GM19438 (cell line): ENCODE measurements around the gene PROC.
"Not testable (repeated sequence)": the region's sequence is repeated elsewhere in the genome, so short reads cannot be mapped to it uniquely, and the experiment has no call there.

ENCODE experiments used
- ATAC-seq: cut with Tn5 transposase; IDR thresholded peaks from one replicate; pipeline ENCODE4 v1.9.1; 2021; ENCODE audit warnings: low read depth; ENCODE audit not compliant: unreplicated experiment

Gene PROC

DNA sequence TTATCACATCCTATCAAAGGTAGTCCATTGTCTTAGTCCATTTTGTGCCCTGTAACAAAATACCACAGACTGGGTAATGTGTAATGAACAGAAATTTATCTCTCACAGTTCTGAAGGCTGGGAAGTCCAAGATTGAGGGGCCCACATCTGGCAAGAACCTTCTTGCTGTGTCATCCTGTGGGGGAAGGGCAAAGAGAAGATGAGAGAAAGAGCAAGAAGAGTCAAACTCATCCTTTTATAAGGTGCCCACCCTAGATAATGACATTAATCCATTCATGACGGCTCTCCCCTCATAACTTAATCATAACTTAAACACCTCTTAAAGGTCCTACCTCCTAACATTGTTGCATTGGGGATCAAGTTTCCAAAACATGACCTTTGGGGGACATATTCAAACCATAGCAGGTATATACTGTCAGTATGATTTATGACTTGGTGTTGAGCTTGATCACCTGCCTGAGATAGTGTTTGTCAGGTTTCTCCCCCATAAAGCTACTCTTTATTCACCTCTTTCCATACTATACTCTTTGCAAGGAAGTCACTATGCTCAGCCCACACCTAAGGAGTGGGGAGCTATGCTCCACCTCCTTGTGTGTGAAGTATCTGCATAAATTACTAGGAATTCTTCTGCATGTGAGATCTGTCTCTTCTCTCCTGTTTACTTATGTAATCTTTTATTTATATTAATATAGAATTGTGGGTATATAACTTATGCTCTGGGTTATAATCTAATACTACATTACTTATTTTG is 25.2 kb upstream of the PROC start:
- no peak for ATAC-seq

DNA sequence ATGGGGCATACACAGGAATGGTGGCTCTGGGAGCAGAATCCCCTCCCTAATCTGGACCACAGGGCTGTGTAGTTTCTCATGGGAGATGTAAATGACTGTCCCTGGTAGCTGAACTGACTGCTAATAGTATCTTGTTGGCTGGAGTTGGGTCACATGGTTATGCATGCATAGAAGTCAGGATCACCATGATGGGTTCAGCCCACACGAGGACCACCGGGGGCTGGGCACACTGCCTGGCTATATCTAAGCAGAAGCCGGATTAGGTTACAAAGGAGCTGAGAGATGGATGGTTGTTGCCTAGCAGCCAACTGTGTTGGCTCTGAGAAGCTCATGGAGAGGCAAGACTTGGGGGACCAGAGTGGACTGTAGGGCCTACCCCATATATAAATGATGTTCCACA is 23.7 kb upstream of the PROC start:
- ATAC-seq, result no peak

DNA sequence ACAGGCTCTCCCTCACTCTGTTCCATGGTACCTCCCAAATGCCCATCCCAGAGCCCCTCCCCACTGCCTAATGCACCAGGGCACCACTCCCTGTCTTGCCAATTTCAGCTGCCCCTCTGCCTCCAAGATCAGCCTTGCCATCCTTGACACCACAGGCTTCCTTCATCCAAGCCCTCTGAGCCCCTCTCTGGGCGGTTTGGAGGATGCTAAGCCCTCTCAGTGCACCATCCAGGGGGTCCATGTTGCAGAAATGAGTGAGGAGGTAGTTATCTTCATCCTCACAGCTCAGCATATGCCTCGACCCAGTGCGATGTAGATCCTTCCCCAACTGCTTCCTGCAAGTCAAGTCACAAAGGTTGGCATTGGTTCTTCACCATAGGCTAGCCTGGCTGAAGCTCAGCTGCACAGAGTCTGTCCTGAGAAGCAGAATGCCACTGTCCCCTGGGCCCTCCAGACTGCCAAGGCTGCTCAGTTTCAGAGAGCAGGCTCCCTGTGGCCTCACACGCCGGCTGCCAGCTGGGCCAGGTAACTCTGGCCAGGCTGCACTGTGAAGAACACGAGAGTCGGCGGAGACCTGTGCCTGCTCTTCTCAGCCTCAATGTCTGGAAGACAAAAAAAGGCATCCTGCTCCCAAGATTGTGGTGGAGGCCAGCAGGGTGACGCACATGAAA is 20.5 kb upstream of the PROC start:
- ATAC-seq, result no peak

DNA sequence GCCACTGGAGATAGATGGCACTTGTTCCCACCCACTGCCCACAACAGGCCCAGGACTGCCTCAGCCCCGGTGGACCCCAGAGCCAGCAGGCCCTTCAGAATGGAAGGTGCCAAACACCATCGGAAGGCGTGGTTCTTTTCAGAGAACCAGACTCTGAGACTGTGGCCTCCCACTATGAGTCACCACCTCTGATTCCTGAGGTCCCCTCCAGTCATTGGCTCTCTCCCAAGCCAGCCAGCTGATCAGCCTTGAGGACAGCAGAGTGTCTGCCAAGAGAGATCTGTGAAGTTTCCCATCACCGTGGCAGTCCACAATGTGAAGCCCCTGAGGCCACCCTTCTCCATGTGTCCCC is 20.0 kb upstream of the PROC start:
- peak; percentile 92 for ATAC-seq

DNA sequence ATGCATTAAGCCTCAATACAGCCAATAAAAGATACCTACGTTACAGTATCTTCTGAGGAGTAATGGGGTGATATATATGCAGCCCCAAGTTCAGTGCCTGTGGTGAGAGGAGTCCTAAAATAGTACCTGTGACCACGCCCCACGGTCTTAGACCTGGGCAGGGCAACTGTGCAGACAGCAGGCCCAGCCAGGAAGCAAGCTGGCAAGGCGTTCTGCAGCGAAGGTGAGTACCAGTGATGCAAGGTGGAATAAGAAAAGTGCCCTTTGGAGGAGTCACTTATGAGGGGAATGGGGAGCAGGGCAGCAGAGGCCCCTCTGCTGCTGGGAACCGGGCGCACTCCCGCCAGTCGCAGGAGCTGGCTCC is 17.7 kb upstream of the PROC start:
- ATAC-seq, result no peak

DNA sequence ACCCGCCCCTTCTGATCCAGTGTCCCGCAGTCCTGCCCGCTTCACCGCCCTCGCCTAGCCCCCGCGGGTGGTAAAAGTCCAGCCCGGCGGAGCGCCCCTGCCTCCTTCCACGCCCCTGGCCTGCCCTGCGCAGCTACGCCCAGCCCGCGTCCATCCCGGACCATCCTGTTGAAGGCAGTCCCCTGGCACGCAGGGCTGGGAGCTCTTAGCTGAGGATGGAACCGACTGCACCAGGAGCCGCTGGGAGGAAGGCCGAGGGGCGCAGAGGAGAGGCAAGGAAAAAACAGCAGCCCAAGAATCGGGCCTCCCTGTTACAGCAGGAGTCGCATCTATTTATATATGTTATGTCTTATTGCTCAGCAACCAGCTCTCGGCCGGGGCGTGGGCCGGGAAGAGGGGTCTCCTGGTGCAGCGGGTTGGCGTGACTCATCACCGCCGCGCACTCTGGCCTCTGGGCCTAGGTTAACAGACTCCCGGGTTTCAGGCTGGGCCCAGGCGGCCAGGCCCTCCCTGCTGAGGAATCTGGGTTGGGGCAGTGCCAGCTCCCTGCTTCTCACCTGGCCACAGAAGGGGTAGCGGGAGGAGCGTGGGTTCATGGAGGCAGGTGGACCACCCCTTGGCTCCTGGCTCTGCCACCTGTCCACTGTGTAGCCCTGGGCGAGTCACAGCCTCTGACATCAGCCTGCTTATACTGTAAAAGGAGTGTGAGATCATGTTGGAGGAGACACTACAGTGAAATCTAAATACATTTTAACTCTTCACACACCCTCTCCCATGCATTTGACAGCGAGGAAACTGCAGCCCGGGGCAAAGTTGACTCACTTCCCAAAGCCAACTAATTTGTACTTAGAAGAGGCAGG is 17.1 kb upstream of the PROC start:
- no peak for ATAC-seq

DNA sequence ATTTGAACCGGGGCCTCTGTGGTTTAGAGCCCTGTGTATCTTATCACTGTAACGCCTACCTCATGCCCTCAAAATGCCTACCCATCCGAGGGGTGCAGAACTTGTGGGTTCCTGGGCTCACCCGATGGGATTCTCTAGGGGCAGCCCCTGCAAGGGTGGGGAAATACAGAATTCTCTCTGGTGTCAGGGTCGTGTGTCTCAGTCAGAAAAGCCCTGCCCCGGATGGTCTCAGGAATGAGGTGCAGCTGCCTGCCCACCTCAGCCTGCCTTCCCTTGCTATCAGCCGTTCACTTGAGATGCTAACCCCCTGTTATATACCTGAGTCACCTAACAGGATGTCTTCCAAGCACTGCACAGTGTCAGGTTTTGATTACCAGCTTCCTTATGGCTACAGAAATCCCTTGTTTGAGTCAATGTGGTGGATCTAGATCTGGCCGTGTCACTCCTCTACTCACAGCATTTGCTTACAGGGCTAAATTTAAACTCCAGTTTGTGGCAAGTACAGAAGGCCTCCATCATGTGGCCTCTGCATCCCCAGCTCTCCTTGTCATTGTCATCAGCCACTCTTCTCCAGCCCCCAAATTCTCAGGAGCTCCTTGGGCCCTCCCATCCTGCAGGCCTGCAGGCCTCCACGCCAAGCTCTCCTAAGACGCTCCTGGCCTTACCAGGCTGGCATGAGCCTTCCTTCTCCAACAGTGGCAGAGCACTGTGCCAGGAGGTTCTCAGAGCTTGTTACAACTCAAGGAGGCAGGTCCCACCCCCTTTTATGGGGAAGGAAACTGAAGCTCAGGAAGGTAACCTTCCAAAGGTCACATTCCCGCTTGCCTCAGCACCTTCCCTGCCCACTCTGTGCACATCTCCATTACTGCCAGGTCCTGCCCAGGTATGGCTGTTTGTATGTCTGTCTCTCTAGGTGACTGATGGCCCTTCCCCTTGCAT is 16.2 kb upstream of the PROC start:
- ATAC-seq, result no peak

DNA sequence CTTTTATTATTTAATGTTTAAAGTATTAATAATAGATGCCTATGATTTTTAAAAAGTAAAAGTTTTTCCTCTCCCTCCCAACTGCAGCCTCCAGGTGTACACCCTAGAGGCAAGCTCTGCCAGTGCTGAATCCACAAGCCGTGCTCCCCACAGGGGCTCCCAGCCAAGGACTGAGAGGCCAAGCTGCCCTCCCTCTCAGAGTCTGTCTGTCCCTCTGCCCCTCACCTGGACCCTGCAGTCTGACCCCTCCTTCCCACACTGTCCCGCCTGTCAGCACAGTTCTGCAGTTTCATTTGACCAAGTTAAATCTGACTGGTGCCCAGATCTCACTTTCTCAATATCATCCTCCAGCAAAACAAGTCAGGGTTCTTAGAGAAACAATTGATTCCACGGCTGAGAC is 14.8 kb upstream of the PROC start:
- no peak for ATAC-seq

DNA sequence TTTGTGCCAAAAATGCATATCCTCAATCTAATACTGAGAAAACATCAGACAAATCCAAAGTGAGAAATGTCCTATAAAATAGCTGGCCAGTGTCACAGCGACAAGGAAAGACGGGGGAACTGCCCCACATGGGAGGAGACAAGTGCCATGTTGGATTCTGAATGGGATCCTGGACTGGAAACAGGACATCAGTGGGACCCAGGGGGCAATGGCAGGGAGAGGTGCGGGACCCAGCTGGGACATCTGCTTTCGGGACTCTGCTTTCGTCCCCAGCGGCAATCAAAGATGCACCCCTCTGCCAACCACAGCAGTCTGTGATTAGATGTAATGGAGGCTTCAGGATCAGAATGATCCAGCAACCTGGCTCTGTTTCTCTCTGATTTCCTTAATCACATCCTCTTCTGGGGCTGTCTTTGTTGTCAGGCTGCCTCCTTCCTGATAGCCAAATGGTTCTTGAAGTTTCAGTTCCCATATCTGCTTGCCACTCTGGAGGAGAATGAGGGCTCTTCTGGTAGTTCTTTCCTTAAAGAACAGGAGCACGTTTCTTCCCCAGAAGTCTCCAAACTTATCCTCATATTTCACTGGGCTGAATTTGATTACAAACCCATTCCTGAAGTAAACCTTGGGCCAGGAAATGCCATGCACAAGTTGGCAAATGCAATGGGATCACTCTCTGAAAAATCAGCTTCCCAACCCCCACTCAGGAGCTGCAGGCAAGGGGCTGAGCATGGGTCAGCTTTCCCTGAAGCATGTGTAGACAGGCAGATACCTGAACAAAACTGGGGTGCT is 13.6 kb upstream of the PROC start:
- no peak for ATAC-seq

DNA sequence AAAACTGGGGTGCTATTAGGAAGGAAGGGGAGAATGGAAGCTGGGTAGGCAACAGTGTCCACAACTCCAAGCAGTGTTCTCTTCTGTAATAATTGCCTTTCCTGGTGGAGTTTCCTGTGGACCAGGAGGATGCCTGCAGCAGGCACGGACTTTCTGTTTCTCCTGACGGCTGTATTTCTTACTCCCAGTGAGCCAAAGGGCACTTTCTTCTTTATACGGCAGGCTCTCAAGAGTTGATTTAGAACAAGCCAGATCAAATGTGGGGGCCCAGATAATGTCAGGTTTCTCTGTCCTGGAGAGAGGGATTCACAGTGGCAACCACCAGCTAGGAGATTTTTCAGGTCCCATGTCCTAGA is 13.0 kb upstream of the PROC start:
- ATAC-seq, result no peak

DNA sequence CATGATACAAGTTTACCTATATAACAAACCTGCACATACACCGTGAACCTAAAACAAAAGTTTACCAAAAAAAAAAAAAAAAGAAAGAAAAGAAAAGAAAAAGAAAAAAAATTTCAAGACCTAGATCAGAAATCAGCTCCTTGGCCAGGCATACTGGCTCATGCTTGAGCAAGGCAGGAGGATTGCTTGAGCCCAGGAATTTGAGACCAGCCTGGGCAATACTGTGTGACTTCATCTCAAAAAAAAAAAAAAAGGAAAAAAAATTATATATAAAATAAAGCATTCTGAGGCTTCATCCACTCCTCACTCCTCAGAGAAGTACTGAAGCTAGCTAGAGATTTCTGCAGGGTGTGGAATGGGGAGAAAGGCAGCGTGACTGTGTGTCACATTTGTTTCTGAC is 11.8 kb upstream of the PROC start:
- no peak for ATAC-seq

DNA sequence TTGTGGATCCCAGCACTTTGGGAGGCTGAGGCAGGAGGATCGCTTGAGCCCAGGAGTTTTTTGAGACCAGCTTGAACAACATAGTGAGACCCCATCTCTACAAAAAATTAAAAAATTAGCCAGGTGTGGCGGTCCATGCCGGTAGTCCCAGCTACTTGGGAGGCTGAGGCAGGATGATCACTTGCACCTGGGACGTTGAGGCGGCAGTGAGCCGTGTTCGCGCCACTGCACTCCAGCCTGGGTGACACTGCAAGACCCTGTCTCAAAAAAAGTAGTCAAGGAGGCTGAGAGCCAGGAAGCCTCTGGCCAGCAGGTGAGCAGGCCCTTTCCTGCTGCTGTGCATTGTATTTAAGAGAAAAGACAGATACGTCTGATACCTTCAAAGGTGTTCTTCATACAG is 11.1 kb upstream of the PROC start:
- ATAC-seq, result no peak

DNA sequence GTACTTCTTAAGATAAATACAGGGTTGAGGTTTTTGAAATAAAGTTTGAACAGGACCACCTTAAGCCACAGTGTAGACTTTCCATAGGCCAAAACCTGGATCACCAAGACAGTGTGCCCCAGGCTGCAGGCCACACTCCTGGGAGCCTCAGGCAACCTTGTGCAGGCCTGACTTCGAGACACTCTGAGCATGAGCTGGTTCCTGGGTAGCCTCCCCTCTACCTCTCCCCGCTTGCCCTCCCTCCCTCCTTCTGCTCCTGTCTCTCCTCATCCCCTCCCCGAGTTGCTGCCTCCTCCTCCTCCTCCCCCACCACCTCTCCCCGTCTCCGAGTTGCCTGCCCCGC is 10.6 kb upstream of the PROC start:
- ATAC-seq, result peak; percentile 5

DNA sequence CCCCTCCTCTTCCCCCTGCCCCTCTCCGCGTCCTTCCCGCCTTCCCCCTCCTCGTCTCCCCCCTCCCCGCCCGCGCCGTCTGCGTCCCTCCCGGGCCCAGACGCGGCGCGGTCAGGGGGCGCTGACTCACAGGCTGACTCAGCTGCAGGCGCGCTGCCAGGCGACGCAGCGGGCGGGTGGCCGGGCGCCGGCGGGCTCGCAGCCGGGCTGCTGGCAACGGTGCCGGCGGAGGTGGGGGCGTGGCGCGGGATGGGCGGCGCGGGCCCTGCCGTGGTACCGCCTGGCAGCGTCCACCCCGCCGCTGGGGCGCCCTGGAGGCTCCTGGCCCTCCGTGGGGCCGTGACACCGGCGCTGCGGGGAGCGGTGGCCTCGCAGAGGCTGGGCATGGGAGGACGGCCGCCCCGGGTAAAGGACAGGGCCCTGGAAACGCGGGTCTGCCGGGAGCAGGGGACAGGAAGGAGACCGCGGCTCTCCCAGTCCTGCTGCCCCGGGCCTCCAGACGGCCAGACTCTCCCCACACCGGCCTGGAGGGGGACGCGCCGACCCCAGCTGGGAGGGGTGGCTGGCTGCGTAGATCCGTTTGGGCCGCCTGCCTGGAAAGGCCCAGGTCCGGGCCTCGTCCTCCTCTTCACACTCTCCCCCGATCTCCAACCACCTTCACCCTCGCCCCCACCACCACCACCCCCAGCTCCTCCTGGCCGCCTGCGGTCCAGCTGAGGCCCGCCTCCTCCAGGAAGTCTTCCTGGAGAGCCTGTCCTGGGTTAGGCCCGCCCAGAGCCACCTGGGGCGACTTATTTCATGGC is 10.0 kb upstream of the PROC start:
- peak; percentile 53 for ATAC-seq

DNA sequence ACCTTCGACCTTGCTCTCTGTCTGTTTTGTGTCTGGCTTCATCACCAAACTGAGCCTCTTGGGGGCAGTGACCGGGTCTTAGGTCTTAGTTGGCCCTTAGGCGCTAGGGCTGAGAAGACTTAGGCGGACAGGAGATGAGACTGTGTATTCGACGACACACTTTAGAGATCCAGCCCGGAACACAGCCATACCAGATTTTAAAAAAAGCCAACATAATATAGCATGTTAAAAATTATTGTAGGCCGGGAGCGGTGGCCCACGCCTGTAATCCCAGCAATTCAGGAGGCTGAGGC is 9.5 kb upstream of the PROC start:
- ATAC-seq, result no peak

DNA sequence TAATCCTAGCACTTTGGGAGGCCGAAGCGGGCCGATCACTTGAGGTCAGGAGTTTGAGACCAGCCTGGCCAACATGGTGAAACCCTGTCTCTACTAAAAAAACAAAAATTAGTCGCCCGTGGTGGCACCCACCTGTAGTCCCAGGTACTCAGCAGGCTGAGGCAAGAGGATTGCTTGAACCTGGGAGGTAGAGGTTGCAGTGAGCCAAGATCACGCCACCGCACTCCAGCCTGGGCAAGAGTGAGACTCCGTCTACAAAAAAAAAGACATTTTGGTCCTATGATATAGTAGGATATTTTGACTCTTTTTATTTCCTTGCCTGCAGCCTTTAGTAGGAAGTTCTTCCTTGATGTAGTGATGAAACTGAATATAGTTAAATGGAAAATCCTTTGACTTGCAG is 8.5 kb upstream of the PROC start:
- ATAC-seq, result not testable (repeated sequence)

DNA sequence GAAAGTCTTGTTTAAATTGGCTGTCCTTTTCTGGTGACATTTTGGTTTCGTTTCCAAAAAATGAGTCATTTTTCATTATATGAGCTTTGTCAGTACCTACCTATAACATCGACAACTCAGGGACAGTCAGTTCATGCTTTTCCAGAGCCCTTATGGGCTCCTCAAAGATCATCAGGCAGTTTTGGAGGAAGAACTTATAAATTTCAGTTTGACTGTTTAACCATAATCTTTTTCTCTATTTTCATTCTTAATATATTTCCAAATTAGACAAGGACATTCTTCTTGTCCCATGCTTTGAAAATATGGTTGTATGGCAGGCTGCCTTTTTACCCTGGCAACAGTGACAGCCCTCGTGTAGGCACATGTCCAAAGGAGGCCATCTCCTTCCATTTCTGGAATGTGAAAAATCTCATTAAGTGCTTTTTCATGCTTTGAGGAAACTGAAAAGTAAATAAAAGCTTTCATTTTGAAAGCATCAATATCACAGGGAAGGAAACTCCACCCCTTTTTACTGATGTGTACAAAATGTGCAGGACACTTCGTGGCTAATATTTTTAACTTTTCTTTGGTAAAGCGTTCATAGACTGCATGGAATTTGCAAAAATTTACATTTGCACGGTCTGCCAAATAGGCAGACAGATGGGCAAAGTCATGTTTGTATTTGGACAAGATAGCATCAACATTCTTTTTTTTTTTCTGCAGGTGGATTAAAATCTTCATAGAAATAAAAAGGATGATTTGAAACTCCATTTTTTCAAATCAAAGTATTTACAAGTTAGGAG is 7.2 kb upstream of the PROC start:
- peak; percentile 43 for ATAC-seq

DNA sequence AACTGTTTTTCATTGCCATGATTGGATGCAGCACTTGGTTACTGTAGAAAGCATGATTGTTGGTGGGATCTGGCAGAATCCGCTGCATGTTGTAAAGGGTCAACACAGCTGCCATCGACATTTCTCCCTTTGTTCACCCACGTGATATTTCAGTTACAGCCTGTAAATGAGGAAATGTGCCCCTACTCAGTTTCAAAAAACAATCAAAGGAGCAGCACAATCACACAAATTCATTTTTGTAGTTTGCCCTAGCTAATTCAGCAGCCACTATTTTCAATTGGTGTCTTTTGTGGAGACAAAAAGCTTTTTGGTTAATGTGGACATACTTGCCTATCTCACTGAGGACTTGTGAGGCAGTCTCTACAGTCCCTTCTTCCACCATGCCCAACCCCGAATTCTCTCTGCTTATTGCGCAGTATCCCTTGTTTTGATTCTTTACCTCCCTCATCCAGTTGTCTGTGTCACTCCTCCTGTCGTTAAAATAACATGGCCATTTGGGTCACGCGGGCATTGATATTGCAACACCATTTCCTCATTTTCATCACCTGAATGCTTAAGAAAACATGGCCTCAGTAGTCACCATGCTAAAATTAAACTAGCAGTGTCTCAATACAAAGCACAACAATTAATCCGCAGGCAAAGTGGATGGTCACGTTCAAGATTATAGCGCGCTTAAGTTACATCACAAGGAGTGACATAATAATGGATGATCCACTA is 6.4 kb upstream of the PROC start:
- ATAC-seq, result no peak
